Brain pericyte (primary cell): ENCODE measurements around the gene PAPSS1.

Experiments used
- DNase-seq: peaks from one replicate; pipeline ENCODE4 v3.0.0-alpha.2; 2012; ENCODE audit warnings: low read depth, low spot score

PAPSS1 gene

DNA sequence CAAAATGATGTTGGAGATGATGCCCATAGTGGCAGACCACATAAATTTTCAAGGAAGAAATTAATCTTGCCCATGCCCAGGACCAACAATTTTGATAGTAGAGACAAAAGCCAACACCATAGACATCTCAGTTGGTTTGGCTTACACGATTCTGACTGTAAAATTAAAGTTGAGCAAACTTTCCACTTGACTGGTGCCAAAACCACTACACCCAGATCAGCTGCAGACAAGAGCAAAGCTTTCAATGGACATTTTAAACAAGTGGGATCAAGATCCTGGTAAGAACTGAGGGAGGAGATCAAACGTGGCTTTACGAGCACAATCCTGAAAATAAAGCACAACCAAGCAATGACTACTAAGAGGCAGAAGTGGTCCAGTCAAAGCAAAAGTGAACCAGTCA lies 90.7 kb downstream of the PAPSS1 start:
- DNase-seq: no peak

DNA sequence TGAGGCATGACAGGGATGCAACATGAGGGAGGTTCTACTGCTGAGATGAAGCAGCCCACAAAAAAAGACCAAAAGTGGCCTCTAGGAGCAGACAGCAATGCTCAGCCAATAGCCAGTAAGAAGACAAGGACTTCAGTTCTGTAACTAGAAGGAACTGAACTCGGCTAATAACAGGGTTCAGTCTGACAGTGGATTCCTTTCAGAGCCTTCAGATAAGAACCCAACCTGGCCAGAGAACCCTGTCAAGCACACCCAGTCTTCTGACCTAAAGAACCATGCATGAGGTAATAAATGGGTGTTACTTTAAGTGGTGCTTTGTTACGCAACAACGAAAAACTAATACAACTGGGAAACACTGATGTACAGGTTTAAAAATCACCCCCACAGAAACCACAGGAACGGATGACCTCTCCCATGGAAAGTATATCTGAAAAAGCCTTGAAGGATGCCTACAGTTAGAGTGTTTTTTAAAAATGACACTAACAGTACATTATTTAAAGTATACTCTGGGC lies 94.6 kb downstream of the PAPSS1 start:
- no peak for DNase-seq

DNA sequence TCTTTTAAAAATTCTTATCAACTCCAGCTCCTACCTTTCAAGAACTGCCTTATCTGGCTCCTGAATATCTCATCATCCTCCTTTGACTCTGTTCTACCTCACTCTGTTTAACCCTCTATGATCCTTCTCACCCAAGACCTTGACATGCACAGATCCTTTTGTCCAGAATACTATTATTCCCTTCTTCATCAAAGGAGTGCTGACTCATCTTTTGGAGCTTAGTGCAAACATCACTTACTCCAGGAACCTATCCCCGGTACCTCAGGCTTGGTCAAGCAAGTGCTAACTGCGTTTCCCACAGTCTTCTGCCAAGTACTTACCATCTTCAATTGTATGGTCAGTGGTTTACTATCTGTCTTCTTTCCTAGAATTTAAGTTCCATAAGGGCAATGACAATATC lies 96.0 kb downstream of the PAPSS1 start:
- no peak for DNase-seq

DNA sequence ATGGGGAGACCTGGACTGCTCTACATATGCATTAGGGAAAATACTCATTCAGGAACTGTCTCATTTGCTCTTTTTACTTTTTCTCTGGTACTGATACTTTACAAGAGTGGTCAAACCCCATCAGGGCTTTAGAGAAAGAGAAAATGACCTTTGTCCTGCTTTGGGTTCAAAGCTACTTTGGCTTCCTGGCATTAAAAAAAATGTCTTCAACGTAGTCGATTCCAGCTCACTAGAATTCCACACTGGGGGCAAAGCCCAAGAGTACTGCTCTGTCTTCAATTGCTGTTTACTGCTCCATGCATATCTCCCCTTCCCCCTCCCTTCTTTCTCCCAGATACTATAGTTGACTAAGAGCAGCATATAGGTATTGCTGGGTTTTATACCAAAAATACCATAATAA lies 98.0 kb downstream of the PAPSS1 start:
- DNase-seq: no peak

DNA sequence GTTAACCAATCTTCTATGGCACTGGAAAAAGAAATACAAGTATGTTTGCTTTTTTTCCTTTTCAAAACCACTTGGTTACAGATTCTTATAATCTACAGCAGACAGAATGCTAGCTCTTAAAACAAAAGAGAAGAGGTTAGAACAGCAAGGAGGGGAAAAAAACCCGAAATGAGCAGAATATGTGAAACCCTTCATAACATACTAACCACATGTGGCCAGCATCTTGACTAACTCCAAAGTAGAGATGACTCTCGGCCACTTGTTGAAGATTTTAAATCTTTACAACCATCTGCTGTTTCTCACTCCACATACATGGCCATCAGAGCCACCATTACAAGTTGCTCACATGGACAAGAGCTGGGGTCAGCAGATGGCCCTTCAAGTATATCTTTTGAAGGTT lies 100.3 kb downstream of the PAPSS1 start:
- DNase-seq: no peak

DNA sequence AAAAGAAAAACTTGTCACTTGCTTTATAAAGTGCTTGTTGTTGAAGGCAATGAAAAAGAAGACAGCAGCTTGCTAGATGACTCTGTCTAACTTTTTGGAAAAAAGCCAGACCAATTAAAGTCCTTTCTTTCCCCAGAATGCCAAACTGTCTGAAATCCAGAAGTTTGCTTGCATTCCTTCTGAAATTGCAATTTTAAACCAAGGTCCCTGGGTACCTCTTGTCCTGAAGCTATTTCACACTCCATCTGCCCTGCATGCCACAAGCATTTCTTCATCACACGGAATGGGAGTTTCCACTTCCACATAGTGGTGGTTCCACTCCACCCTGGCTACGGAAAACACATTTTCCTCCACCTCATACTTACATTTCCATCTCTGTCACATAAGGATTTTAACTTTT lies 101.0 kb downstream of the PAPSS1 start:
- no peak for DNase-seq

DNA sequence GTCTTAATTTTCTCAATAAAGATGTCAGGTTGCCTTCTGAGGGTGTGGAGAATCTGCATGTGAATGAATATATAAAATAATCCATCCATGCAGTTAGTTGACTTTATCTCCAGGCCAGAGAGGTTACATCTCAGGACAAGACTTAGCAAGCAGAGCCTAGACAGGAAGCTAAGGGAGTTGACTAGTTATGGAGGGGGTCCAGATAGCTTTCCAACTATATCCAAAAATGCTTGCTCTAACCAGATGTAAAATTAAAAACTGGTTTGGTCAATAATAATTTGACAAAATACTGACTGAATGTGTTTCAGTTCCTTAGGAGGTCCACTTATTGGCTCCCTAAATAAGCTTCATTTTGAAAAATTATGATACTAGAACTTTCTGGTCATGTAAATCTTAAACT lies 101.4 kb downstream of the PAPSS1 start:
- DNase-seq: no peak

DNA sequence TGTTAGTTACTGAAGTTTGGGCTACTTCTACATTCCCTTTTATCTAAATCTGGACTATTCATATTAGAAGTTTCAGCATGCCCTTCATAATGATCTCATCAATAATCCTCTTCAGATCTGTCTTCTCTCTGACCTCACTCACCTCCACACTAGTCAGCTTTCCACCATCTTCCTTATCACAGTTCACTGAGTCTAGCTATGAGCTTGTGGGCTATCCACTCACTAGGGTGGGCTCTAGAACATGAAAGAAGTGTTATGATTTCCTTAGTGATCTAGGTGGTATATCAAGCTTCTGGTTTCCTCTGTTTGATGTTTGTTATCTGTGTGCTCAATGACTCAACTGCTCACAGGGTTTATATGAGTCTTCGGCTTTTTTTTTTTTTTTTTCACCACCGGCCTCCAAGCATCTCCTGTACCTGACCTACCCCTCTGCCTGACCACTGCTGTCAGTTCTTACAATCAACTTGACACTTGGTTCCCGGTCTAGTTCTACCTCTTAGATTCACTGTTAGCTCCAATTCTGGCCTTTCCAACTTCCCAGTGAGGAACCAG lies 103.1 kb downstream of the PAPSS1 start:
- DNase-seq: no peak

DNA sequence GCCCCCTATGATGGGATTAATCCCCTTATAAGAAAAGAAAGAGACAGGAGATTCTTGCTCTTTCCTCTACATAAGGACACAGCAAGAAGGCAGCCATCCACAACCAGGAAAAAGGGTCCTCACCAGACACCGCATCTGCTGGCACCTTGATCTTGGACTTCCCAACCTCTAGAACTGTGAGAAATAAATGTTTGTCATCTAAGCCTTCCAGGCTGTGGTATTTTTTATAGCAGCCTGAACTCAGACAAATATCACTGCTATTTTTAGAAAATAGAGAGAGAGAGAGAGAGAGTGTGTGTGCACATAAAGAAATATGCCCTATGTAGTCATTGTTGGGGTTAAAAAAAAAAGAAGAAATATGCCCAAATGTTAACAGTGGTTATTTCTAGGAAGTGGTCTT lies 104.2 kb downstream of the PAPSS1 start:
- DNase-seq: no peak

DNA sequence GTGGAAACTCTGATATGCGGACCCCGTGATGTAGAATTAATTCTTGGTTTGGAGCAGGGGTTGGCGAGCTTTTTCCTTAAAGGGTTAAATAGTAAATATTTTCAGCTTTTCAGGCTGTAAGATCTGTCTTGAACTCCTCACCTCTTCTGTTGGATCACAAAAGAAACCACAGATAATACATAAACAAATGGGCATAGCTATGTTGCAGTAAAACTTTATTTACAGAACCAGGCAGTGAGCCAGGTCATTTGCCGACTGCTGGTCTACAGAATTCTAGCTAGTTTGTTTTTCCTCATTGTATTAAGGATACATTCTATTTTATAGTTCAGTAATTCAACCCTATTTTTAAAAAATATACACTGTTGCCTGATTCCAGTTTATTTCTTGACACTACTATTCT lies 116.6 kb downstream of the PAPSS1 start:
- no peak for DNase-seq

DNA sequence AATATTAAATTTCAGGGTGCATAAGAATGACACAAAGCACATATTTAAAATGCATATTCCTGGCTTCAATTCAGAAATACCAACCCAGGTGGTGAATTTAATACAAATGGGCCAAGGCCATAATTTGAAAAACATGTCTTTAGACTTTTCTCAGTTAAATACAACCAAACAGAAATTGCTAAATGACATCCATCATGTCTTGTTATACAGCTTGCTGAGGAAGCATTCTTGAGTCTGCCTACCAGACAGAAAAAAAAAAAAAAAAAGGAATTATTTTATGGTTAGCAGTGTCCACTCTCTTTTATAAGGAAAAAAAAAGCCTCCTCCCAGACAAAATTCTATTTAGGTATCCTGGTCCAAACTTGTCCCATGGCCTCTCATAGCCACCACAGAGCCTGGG lies 119.1 kb downstream of the PAPSS1 start:
- no peak for DNase-seq

DNA sequence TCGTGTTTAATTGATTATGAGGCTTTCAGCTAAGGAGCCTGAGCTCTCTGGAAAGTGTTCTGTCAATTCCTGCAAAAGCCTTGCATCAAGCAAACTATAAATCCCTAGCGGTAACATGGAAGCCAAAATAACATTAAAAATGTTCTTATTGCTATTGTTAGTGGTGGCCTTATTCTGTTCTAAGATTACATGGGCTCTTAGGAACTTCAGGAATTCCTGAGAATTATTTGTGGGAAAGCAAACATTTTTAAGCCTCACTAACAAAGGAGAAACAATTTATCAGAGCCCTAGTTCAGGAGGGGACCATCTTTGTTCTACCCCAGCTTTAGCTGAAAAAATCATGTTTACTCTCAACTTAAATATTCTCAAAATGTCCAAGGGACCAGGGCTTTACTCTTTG lies 119.6 kb downstream of the PAPSS1 start:
- no peak for DNase-seq

DNA sequence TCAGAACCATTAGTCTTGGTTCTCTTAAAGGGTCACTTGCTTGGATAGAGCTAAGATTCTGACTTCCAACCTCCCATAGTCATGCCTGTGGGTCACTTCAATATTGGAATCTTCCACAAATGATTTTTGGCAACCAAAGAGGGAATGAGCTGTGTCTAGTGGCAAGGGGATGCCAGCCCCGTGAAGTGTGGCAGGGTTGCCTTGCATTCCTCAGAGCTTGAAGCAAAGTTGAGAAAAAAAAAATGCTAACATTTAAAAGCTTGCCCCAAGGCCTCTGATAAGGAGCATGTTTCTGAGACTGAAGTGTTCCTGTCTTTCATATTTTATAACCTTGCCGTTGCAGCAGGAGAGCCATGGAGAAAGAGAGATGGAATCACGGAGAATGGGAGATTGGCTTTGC lies 120.2 kb downstream of the PAPSS1 start:
- DNase-seq: no peak

DNA sequence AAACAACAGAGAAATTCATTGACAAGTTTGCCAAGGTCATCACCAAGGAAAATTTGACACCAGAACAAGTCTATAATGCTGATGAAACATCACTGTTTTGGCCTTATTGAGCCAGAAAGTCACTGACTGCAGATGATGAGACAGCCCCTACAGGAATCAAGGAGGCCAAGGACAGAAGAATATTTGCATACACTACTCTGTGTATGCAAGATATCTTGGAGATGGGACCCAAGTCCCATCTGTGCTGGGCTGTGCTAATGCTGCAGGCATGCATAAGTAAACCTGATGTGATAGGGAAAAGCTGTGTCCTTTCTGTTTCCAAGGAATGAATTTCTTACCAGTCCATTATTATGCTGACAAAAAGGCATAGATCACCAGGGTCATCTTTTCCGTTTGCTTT lies 126.8 kb downstream of the PAPSS1 start:
- no peak for DNase-seq

DNA sequence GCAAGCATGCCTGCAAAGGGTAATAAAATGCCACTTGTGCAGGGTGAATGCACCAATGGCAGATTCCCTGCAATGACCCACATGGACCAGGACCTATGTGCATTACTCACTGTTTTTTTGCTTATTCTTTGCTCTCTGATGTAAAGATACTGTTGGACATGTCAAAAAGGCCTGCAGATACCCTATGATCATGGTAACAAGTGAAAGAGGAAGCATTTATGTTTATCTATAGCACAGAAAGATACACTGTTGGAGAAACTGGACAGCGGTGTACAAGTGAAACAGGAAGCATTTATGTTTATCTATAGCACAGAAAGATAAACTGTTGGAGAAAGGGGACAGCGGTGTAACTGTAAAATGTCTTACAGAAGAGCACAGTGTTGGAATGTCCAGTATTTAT lies 127.5 kb downstream of the PAPSS1 start:
- DNase-seq: no peak

DNA sequence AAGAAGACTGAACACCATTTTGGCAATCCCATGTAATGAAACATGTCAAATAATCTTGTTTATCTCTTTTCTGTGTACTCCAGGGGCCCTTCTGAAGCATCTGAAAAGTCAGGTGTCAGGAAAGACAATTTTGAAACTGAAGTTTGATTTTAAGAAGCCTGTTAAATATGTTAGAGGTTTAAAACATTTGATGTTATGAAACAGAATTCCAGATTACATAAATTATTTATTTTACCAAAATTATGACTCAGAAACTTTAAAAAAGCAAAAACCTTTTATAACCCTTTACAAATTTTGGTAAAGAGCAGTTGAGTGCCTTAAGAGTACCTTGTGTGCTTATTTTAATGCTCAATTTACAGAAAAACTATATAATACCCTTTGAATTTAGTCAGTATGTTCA lies 130.8 kb downstream of the PAPSS1 start:
- no peak for DNase-seq

DNA sequence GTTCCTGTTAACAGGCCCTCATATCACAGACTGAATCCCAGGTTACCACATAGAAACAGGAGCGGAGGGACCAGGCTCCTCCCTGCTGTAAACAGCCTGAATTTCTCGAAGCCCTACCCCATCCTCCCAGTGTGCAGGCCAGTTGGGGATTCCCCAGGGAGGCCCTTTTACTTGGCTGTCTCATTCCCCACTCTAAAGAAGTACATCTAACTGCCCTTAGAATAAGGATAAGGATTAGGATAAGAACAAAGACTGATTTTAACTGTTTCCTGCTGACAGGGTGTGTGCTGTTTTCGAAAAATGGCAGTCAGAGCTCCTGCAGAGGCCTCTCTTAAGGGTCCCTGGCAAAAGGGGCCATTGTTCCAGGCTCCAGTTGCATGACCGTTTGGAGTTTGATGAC lies 133.7 kb downstream of the PAPSS1 start:
- no peak for DNase-seq

DNA sequence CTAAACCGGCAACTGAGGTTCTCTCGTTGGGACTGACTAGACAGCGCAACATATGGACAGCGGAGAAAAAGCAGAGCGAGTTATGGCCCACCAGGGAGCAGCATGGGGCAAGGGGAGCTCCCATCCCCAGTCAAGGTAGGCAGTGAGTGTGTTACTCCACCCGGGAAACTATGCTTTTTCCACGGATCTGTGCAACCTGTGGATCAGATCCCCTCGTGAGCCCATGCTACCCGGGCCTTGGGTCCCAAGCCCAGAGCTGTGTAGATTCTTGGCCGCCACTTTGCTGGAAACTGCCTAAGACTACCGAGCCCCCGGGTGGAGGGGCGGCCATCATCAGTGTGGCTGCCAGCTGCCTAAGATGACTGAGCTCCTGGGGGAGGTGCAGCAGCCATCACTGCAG lies 140.9 kb downstream of the PAPSS1 start:
- DNase-seq: no peak

DNA sequence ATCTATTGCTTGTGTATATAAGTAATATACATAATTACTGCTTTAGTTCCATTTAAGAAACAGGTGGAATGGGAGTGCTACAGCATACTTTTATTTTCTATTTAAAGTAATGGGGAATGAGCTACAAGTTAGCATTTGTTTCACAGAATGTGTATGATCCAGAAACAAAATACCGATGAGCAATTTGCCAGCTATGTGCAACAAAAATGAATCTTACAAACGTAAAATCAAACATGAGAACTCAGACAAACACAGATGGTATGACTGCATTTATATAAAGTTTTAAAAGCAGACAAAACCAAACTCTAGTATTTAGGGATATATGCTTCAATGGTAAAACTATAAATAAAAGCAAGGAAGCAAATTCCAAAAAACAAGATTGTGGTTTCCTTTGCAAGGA lies 141.7 kb downstream of the PAPSS1 start:
- DNase-seq: no peak

DNA sequence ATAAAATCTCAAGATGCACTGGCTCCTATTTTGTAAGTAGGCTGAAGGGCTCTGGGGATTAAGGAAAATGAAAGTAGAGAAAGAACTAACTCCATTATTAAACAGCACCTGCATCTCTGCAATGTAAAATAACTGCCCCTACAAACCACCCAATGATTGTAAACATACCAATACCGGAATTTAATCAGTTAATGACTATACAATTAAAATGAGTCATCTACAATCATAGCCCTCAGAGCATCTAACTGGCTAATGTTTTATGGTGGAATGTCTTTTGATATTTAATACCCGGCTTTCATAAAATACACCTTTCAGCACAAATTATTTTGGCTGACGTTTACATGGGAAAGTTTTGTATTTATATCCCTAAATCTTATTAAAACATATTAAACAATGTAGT lies 142.3 kb downstream of the PAPSS1 start:
- no peak for DNase-seq

DNA sequence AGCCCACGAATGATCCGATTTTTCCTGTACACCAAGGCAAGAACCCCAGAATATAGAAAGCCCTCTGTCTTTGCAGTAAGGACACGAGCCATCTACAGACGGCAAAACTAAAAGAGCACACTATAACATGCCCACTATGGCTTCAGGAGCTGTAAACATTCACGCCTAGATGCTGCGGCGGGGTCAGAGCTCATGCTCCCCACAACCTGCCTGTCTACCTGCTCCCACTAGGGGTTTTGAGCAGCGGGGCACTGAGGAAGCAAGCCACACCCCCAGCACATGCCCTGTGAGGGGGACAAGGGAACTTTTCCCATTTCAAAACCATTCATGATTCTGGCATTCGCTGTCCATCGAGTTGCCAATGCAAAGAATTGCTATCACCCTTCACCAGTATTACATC lies 144.8 kb downstream of the PAPSS1 start:
- no peak for DNase-seq

DNA sequence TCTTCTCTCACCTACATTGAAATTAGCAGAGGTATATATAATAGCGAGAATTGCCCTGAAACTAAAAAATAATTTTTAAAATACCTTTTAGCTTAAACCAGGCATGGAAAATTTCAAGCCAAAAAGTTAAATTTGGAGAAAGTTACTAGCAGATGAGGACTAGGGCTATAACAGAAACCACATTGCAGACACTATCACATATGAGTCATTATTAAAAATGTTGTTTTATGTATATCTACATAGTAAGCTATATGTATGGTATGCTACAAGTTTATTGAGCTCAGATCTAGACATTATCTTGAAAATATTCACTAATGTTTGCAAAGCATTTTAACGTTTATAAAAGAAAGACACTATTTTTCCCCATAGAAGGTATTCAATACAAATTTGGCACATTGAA lies 147.8 kb downstream of the PAPSS1 start:
- no peak for DNase-seq

DNA sequence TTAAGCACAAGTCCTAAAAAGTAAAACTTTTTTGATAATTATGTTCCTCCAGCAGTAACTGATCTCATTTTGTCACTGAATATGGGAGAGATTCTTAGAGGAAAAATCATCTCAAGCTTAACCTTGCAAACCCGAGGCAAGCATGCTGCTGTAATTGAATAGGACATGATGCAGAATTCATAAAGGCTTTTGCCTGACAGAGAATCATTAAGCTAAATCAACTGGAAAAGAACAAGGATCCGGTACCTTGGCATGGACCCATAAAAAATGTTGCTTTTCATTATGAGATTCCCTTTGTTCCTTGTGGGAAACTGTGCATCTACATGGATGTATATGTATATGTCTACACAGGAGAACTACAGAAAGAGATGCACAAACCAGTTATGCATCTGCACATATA lies 149.1 kb downstream of the PAPSS1 start:
- no peak for DNase-seq

DNA sequence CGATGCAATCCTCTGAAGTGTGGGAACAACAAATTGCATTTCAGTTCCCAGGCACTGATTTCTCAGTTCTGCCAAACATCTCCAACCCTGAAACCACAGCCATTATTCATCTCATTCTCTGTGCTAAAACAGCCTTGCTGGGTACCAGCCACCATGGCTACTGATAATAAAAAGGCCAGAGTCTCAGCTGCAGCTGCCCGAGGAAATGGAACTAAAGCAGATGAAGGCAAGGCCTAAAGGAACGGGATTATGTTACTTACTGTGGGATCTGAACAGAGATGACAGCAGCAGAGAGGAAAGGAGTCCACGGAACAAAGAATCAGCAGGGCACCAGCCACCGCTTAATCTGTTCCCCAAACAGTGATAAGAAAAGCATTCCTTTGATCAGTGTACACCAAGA lies 155.7 kb downstream of the PAPSS1 start:
- no peak for DNase-seq
